ENCODE data around the gene RIPOR2. TPM values are rescaled to one million over a fixed set of nuclear protein-coding genes. Genes with fewer than 3 reads are reported as not detected.

The RIPOR2 gene
- total and polyA plus RNA-seq, 8 donors, result 3.9 to 56.8 (median 6.0) TPM

GRCh38 chr6:24972311-24972958, 36.7 kb upstream of the RIPOR2 start:
- no peak for ATAC-seq
- H3K27ac ChIP-seq, result no peak overlapping the region

GRCh38 chr6:24971067-24971466, 35.3 kb upstream of the RIPOR2 start:
- no peak overlapping the region for H3K27ac ChIP-seq
- no peaks in the 10 kb centered on the region for H3K27me3 ChIP-seq
- no peak for TF ChIP-seq CTCF (IDR thresholded peaks at IDR 0.05)
- intact Hi-C loops (cut with DNase I), result no loop called here
- no peaks in the 10 kb centered on the region for H3K36me3 ChIP-seq
- H3K4me1 ChIP-seq, result no peaks in the 10 kb centered on the region
- ATAC-seq (no peak), DNase-seq (no peak)
- H3K4me3 ChIP-seq, result no peak overlapping the region
- no peaks in the 10 kb centered on the region for H3K9me3 ChIP-seq

More at GRCh38 chr6:24972311-24972958, 36.7 kb upstream of the RIPOR2 start:
- H3K27me3 ChIP-seq, result no peaks in the 10 kb centered on the region
- H3K9me3 ChIP-seq, result no peaks in the 10 kb centered on the region
- H3K4me1 ChIP-seq, result no peaks in the 10 kb centered on the region
- no peak overlapping the region for H3K4me3 ChIP-seq
- H3K36me3 ChIP-seq, result no peaks in the 10 kb centered on the region
- TF ChIP-seq CTCF (IDR thresholded peaks at IDR 0.05), result no peak
- DNase-seq, result no peak
- intact Hi-C loops (cut with DNase I), result no loop called here

GRCh38 chr6:24969343-24969860, 33.6 kb upstream of the RIPOR2 start:
- no peaks in the 10 kb centered on the region for H3K27me3 ChIP-seq
- no peak overlapping the region for H3K27ac ChIP-seq
- TF ChIP-seq CTCF (IDR thresholded peaks at IDR 0.05), result no peak
- DNase-seq (no peak), ATAC-seq (no peak)
- H3K4me1 ChIP-seq, result no peaks in the 10 kb centered on the region
- no peak overlapping the region for H3K4me3 ChIP-seq
- no peaks in the 10 kb centered on the region for H3K36me3 ChIP-seq
- no peaks in the 10 kb centered on the region for H3K9me3 ChIP-seq
- intact Hi-C loops (cut with DNase I), result no loop called here

DNA sequence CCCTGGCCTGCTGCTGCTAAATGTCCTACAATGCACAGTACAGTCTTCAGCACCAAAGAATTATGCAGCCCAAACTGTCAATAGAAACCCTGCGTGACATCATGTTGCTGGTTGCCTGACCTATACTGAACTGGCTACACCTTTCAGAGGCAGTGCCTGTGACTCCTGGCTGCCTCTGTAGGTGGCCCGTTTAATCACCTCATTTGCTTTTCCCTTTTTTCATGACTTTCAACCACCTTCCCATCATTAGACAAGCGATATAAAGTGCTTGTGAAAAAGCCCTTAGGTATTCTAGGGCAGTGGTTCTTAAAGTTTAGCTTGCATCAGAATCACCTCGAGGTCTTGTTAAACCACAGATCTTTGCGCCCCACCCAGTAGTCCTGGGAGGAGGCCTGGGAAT, 33.0 kb upstream of the RIPOR2 start:
- H3K27ac ChIP-seq, result no peak overlapping the region
- no peak for TF ChIP-seq CTCF (IDR thresholded peaks at IDR 0.05)
- H3K27me3 ChIP-seq, result no peaks in the 10 kb centered on the region
- DNase-seq, result no peak
- H3K9me3 ChIP-seq, result no peaks in the 10 kb centered on the region
- H3K36me3 ChIP-seq, result no peaks in the 10 kb centered on the region
- H3K4me1 ChIP-seq, result no peaks in the 10 kb centered on the region
- ATAC-seq, result no peak
- no peak overlapping the region for H3K4me3 ChIP-seq
- intact Hi-C loops (cut with DNase I), result no loop called here

- intact Hi-C loops (cut with DNase I), result no loop called here
- H3K9me3 ChIP-seq, result no peaks in the 10 kb centered on the region
Measured at GRCh38 chr6:24967211-24967610, 31.5 kb upstream of the RIPOR2 start.

More at GRCh38 chr6:24967211-24967610, 31.5 kb upstream of the RIPOR2 start:
- ATAC-seq (no peak), DNase-seq (no peak)
- no peak for TF ChIP-seq CTCF (IDR thresholded peaks at IDR 0.05)
- H3K4me1 ChIP-seq, result no peaks in the 10 kb centered on the region
- H3K27me3 ChIP-seq, result no peaks in the 10 kb centered on the region
- no peak overlapping the region for H3K4me3 ChIP-seq
- H3K36me3 ChIP-seq, result no peaks in the 10 kb centered on the region
- no peak overlapping the region for H3K27ac ChIP-seq

All from left lung (tissue), 10 donors.